ENCODE data around the gene SMAD5.

SMAD5 gene

DNA sequence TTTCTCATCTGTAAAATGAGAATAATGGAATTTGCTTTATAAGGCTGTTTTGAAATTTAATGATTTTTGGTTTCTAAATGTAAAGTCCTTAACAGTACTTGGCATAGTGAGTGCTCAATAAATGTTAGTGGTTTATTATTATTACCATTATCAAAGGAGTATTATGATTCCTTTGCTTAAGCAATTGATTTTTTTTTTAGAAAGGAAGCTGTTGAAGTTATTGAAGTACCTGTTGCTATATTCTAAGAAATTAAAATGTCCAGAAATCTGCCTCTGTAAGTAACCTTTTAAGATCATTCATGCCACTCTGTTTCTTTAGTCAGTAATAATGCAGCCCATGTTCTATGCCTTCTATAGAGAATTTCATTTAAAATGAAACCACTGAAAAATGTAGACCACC lies 15.0 kb downstream of the SMAD5 start:
- DNase-seq (ENCODE audit: low read depth, low spot score): no peak
- no peak overlapping the region for H3K4me3 ChIP-seq (ENCODE audit: low read length)

DNA sequence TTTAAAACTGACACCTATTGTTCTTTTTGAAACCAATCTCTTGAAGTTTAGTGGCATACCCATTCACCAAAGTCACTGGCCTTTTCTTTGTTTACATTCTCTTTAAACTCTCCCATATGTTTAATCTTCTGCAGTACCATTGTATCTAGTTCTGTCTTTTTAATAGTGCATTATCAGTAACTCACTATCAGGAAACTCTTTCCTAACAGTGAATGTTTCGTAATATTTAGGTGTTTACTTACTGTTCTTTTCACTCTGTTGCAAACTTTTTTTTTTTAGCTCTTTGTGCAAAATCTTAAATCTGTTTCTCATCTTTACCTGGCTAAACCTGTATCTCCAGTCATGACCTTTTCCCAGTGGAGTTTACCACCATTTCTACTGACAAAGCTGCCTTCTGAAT lies 17.2 kb downstream of the SMAD5 start:
- DNase-seq (ENCODE audit: low read depth, low spot score): no peak
- H3K4me3 ChIP-seq (ENCODE audit: low read length): no peak overlapping the region

DNA sequence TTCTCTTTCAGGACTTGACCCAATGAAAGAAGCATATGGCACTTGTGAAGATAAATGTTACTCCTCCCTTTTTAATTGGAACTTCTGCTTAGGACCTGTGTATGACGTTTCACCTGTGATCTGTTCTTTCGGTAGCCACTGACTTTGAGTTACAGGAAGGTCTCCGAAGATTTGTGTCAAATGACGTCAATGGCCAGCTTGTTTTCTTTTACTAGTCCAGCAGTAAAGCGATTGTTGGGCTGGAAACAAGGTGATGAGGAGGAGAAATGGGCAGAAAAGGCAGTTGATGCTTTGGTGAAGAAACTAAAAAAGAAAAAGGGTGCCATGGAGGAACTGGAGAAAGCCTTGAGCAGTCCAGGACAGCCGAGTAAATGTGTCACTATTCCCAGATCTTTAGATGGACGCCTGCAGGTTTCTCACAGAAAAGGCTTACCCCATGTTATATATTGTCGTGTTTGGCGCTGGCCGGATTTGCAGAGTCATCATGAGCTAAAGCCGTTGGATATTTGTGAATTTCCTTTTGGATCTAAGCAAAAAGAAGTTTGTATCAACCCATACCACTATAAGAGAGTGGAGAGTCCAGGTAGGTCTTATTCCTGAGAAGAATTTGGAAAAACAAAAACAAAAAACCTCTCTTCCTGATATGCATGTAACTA lies 21.1 kb downstream of the SMAD5 start:
- no peak overlapping the region for H3K4me3 ChIP-seq (ENCODE audit: low read length)

DNA sequence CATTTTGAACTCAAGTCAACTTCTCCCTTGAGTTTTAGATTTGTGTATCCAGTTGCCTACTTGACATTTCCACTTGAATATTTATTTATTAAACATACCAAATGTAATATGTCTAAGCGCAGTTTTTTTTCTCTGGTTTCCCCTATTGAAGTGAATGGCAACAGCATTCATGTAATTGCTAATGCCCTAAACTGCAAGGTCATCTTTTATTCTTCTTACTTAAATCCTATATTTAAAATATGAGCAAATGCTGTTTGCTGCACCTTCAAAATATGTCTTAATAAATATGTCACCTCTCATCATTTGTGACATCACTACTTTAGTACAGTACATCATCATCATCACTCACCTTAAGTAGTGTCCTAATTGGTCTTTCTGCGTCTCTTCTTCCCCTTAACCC lies 22.4 kb downstream of the SMAD5 start:
- H3K4me3 ChIP-seq (ENCODE audit: low read length): no peak overlapping the region
- DNase-seq (ENCODE audit: low read depth, low spot score): no peak

More for the DNA sequence above, 21.1 kb downstream of the SMAD5 start:
- no peak for DNase-seq (ENCODE audit: low read depth, low spot score)

DNA sequence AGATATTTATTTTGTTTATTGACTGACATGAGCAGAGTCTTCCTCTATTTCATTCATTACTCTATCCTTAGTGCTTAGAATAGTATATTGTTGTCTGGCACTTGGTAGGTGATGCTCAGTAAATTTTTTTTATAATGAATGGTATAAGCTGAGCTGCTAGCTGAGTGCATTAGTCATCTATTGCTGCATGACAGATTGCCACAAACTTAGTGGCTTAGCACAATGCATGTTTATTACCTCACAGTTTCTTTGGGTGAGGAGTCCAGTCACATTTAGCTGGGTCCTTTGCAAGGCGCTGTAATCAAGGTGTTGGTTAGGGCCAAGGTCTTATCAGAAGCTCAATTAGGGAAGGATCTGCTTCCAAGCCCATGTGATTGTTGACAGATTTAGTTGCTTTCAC lies 23.1 kb downstream of the SMAD5 start:
- DNase-seq (ENCODE audit: low read depth, low spot score): no peak
- H3K4me3 ChIP-seq (ENCODE audit: low read length): no peak overlapping the region

DNA sequence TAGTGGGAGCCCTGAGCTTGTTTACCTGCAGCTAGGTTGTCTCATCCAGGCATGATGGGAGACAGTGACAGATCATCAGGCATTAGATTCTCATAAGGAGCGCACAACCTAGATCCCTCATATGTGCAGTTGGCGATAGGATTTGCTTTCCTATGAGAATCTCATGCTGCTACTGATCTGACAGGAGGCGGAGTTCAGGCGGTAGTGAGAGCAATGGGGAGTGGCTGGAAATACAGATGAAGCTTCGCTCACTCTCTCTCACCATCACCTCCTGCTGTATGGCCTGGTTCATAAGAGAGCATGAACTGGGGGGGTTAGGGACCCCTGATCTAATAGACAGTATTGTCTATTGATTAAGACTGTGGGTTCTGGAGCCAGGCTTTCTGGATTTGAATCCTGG lies 24.9 kb downstream of the SMAD5 start:
- DNase-seq (ENCODE audit: low read depth, low spot score): no peak
- H3K4me3 ChIP-seq (ENCODE audit: low read length): no peak overlapping the region

DNA sequence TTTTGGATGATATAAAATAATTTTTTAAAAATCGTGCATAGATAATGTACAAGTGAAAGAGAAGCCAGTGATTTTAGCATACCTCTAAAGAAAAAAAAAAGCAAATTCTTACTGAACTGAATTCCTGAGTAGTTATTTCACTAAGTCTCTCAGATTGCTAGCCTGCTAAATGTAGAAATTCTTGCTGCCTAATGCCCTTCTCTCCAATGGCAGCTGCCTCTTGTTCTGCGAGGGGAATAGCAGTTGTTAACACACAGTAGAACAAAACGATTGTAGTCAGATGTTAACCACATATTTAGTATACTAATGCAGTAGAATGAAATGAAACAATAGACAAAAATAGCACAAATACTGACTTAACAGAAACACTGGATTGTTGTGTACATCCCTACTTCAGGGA lies 26.8 kb downstream of the SMAD5 start:
- H3K4me3 ChIP-seq (ENCODE audit: low read length): no peak overlapping the region
- DNase-seq (ENCODE audit: low read depth, low spot score): no peak

DNA sequence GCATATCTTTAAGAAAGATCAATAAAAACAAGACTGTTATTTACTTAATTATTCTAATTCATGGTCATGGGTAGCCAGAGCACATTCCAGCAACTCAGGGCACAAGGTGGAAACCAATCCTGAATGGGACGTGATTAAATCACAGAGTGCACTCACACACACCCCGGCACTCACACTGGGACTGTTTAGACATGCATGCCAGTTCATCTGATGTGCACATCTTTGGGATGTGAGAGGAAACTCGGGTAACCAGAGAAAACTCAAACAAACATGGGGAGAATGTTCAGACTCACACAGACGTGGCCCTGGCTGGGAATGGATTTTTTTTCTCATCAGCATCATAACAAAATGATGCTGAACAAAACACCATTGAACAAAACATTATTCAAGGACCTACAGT lies 29.4 kb downstream of the SMAD5 start:
- no peak overlapping the region for H3K4me3 ChIP-seq (ENCODE audit: low read length)
- no peak for DNase-seq (ENCODE audit: low read depth, low spot score)

DNA sequence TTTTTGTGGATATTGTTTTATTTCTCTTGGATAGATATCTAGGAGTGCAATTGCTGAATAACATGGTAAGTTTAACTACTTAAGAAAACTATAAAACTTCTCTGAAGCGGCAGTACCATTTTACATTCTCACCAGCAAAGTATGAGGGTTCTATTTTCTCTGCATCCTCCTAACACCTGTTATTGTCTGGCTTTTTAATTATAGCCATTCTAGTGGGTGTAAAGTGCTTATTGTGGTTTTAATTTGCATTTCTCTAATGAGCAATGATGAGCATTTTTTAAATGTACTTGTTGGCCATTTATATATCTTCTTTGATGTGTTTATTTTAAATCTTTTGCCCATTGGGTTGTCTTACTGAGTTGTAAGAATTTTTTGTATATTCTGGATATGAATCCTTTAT lies 31.6 kb downstream of the SMAD5 start:
- H3K4me3 ChIP-seq (ENCODE audit: low read length): no peak overlapping the region
- DNase-seq (ENCODE audit: low read depth, low spot score): no peak

DNA sequence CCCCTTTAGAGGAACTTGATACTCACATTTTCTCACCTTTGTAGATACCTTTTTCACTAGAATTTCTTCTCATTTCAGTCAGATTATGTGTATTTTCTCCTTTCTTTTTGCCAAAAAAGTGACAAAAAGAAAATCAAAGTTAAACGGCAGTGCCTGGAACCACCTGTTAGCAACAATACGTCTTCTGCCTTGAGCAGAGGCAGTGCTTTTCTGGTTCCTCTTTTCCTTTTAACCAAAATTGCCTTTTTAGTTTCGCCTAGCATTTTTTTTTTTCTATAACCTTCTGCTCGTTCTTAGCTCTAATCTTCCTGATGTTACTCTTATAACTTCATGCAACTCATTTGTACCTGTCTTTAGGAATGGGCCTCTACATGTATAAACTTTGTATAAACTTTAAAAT lies 34.3 kb downstream of the SMAD5 start:
- DNase-seq (ENCODE audit: low read depth, low spot score): no peak
- no peak overlapping the region for H3K4me3 ChIP-seq (ENCODE audit: low read length)

DNA sequence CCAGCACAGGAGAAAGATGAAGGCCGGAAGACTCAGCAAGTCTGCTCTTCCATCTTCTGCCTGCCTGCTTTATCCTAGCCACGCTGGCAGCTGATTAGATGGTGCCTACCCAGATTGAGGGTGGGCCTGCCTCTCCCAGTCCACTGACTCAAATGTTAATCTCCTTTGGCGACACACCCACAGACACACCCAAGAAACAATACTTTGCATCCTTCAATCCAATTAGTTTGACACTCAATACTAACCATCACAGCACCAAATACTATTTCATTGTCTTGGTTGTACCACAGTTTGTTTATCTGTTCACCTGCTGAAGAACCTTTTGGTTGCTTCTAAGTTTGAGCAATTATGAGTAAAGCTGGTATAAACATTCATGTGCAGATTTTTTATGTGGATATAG lies 36.6 kb downstream of the SMAD5 start:
- DNase-seq (ENCODE audit: low read depth, low spot score): no peak
- H3K4me3 ChIP-seq (ENCODE audit: low read length): no peak overlapping the region

DNA sequence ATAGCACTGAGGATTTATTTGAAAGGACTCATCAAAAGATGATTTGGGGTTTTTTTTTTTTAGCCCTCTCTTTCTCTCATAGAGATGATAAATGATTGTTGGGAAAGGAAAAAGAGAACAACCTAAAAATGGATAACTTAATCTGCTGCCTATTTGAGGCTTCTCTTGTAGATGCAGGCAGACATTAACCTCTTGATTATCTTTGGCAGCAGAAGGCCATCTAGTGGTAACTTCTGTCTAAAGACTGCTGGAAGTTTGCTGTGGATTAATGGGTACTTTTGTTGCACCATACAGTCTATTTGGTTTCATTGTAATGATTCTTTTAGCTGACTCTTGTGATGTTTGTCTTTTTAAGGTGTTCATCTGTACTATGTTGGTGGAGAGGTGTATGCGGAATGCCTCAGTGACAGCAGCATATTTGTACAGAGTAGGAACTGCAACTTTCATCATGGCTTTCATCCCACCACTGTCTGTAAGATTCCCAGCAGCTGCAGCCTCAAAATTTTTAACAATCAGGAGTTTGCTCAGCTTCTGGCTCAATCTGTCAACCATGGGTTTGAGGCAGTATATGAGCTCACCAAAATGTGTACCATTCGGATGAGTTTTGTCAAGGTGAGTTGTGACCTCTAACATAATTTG lies 41.5 kb downstream of the SMAD5 start:
- no peak overlapping the region for H3K4me3 ChIP-seq (ENCODE audit: low read length)
- peak; percentile 32 for DNase-seq (ENCODE audit: low read depth, low spot score)

DNA sequence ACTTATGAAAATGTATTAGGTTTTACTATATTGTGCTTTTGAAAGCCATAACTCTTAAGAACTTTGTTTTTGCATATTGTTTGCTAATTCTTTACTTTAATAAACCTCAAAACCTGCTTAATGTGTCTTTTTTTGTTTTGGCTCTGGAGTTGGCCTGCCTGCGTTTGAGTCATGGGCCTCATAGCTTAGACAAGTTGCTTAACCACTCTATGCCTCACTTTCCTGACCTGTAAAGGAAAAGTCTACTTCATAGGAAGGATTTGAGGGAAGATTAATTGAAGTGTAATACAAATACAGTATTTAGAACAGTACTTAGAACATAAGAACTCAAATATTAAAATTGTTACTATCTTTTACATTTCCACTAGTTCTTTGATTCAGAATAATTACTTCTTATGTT lies 50.0 kb downstream of the SMAD5 start:
- no peak for DNase-seq (ENCODE audit: low read depth, low spot score)
- H3K4me3 ChIP-seq (ENCODE audit: low read length): no peak overlapping the region

DNA sequence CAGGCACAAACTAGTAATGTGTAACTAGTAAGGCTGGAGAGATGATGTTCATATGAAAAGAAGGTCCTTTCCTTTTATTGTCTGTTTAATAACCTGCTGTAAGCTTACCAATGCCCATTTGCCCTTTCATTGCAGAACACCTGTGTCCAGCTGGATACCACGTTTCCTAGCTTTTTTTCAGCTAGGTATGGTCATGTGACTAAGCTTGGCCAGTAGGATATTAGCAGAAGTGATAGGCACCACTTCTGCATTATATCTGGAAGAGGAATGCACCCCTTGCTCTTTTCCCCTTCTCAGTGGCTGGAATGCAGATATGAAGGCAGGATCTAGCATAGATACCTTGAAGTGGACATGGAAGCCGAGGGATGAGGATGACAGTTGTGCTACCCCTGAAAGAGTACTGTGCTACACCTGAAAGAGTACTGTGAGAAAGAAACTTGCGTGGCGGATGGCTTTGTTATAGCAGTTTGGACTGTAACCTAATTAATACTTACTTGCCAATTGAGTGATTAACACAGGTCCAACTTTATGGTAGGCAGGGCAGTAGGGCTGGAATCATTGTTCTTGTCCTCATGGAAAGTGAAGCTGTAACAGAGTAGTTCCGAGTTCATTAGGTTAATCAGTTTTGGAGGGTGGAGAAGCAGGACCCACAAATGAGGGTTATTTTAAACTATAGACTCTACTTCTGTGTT lies 53.5 kb downstream of the SMAD5 start:
- DNase-seq (ENCODE audit: low read depth, low spot score): no peak
- H3K4me3 ChIP-seq (ENCODE audit: low read length): no peak overlapping the region

DNA sequence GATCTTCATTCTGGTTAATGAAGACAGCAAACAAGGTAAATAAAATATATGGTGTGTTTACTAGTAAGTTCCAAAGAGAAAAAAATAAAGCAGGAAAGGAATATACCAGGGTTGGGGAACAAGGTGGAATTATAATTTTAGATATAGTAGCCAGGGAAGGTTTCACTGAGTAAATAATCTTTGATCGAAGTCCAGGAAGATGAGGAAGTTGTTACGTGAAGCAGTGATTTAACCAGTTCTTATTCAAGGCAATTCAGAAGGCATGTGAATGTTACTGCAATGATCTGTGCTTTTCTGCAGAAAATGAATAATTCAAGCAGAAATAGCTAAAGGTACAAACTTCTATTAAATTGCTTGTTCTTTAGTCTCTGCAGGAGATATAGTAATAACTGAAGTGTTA lies 54.2 kb downstream of the SMAD5 start:
- H3K4me3 ChIP-seq (ENCODE audit: low read length): no peak overlapping the region
- DNase-seq (ENCODE audit: low read depth, low spot score): no peak

DNA sequence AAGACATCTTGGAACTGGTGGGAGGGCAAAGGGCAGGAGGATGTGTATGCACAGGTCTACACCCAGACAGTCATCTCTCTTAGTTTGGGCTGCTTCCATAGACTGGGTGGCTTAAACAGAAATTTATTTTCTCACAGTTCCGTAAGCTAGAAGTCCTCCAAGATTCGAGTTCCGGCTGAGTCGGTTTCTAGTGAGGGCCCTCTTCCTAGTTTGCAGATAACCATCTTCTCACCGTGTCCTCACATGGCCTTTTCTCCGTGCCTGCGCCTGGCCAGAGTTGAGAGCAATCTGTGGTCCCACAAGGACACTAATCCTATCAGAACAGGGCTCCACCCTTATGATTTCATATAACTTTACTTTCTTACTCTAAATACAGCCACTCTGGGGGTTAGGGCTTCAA lies 56.2 kb downstream of the SMAD5 start:
- H3K4me3 ChIP-seq (ENCODE audit: low read length): no peak overlapping the region
- no peak for DNase-seq (ENCODE audit: low read depth, low spot score)

DNA sequence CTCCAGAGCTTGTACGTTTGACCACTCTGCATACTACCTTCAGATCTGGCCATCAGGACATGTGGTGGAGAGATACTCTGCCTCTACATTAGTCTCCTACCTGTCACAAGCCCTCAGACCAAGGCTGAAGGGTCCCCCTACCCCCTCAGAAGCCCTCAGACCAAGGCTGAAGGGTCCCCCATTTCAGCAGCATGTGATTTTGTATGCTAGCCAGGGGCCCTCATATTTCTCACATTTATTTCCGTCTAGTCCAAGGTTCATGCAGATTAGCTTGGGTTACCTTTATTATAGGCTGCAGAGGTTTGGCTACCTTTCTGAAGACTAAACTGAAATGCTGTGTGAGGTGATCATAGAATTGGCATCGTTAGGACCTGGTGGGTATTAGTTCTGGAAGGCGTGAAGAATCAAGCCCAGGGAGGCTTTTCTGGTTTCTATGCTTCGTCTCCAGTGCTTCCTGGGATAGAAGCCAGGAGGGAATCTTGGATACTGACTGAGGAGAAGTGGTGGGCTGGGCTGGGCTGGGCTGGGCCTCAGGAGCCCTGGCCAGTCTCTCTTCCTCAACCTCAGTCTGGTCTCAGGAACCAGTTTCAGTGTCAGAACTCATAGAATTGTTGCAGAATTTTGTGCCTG lies 57.6 kb downstream of the SMAD5 start:
- no peak for DNase-seq (ENCODE audit: low read depth, low spot score)
- no peak overlapping the region for H3K4me3 ChIP-seq (ENCODE audit: low read length)

DNA sequence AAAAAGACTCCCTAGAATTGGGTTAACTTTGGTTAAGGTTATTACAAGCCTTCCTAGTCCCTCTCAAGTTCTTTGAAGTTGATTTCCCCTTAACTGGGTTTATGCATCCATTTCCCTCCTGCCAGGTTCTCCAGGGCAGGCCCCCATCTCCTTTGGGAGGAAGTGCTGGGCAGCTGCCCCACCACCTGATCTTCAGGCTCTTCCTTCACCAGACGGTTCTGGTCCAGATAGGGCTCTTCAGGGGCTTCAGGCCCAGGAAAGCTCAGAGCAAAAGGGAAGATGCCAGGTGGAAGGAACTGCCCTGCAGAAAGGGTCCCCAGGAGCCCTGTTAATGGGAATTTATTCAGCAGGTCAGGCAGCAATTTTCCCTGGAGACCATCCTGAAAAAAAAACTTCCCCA lies 58.3 kb downstream of the SMAD5 start:
- H3K4me3 ChIP-seq (ENCODE audit: low read length): no peak overlapping the region
- no peak for DNase-seq (ENCODE audit: low read depth, low spot score)

DNA sequence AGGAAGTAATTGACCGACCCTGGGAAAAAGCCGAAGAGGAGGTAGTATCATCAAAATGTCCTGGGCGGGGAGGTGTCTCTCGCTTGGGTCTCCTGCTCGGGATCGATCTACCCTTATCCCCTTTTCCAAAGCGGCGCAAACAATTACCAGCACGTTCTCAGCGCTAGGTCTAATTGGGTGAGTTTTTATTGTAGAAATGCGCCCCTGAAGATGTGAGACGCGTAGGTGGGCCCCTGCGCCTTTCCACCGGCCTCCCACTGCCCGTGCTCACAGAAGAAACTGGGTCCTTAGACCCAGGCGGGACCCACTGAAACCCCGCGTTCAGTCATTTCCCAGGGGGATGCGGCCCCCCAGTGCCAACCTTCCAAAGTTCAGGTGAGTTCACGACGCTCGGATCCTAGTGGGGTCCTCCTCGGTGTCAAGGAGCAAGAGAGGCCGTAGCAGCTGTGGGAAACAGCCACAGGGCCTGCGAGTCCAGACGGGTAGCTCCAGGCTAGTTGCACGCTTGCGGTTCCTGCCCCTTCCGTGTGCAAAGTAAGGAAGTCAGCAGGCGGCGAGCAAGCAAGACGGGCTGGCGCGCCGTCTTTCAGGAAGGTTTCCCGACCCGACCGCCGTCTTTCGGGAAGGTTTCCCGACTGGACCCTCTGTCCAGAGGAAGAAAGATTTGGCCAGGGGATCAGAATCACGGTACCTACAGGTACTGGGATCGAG lies 58.8 kb downstream of the SMAD5 start:
- no peak for DNase-seq (ENCODE audit: low read depth, low spot score)
- H3K4me3 ChIP-seq (ENCODE audit: low read length): no peak overlapping the region

DNA sequence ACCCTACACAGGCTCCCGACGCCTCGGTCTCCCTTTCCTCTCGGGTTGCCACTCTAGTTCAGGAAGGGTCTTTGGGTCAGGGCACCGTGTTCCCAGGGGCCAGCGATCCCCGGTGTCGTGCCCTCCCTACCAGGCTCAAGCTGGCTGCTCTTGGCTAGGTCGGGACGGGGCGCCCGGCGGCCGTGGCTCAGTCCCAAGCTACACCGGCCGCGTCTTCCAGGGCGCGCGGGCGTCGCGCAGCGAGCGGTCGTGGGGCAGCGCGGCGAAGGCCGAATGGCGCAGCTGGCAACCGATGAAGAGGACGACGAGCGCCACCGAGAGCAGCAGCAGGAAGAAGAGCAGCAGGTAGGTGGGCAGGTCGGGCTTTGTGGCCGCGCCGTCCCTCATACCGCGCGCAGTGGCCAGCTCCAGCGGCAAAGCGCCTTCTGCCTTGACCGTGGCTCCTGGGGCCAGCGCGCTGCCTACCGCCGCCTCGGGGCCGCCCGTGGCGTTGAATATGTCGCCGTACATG lies 59.4 kb downstream of the SMAD5 start:
- no peak for DNase-seq (ENCODE audit: low read depth, low spot score)

More for the DNA sequence above, 59.4 kb downstream of the SMAD5 start:
- H3K4me3 ChIP-seq (ENCODE audit: low read length): no peak overlapping the region
